Stimulated activated naive CD4-positive, alpha-beta T cell (primary cell): ENCODE measurements around the gene SMIM21.
A peak's percentile ranks its signal among the peaks of the same experiment; 100 is the strongest.

Experiments used
- DNase-seq, 6 experiments: peaks; one replicate each; lab custom pipeline; 2025; lab: John Stamatoyannopoulos, UW

The SMIM21 gene

DNA sequence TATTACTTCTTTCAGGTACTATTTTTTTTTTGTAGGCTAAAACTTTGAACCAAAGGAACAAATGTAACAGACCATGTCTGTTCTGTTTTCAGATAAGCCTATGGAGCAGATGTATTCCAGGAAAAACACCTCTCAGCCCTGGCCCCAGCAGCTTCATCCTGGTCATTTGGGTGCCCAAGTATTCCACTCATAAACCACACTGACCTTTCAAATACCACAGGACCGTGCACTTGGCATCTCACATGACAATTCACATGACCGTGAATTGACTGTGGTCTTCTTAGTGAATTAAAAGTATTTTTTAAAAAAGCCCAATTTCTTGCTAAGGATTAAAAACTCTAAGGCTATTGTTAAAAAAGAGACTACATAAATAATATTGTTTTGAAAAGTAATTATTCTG is 50.2 kb downstream of the SMIM21 start:
- no peak for DNase-seq

DNA sequence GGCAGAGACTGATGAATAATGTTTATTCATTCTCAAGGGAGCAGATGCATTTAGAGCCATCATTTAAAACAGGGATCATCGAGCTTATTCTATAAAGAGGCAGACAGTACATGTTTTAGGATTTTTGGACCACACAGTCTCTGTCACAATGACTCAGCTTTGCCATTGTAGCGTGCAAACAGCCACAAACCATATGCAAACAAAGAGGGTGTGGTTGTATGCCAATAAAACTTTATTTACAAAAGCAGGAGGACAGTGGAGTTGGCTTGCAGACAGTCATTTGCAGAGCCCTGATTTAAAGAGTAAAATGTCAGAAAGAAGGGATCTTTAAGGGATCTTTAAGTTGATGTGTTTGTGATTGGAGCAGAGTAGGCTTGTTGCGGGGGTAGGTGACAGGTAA is 51.5 kb downstream of the SMIM21 start:
- no peak for DNase-seq

DNA sequence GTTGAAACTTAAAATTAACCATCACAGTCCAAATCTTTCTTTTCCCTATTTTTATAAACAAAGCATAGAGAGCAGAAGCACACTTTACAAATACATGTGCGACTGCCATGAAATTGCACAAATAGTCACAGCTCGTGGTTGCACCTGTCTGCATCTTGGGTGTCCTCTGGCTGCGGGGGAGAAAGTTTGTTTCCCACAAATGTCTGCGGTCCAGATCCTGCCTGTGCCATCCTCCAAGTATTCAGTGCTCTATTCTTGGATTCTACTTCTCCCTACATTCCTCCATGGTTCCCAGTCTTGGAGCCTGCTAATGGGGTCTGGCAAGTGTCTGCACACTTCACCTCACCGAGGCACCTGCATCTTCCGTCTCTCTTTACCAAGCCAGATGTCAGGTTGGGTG is 52.2 kb downstream of the SMIM21 start:
- DNase-seq, result no peak

DNA sequence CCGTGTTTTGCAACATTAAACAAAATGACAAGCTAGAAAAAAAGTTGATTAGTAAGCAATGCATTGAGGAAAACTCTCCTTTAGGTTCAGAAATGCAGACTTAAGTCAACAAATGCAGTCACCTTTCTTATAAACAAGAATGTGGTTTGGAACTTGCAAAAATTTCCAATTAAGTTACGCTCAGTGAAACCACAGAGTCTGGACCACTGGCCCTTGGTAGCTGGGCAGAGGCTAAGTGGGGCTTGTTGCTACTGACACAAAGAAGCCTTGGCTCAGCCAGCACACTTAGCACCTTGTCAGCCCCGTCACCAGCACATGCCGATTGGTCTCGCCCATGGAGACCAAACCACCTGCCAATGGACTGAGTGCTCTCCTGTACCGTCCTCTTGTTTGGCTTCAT is 53.0 kb downstream of the SMIM21 start:
- DNase-seq, result no peak

DNA sequence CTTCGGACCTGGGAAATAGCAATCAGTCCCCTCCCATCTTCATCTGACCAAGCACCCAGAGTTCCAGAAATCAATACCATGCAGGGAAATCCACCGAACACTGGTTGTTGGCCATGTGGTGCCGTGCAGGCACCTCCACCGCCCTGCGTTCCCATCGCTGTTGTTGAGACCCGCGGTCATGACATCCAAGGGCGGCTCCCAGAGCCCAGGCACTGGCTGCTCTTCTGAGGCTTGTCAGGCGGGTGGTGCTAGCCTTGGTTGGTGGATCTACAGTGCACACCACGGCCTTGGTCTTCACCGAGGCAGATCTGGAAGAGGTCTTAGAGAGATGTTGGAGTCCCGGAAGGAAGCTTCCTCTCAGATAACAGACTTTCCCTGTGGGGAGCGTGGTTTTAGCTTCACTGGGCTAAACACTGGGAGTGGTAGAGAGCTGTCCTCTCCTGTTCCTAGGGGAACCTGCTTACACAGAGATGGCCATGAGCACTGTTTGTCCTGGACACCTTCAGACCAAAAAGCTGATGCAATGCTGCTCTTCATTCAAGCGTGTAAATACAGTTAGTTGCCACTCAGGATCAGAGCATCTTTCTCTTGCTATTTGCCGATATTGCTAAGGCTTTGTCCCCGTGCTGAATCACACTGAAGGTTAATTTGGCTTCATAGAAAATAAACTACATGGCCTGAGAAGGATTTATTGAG is 58.3 kb downstream of the SMIM21 start:
- DNase-seq, result no peak

DNA sequence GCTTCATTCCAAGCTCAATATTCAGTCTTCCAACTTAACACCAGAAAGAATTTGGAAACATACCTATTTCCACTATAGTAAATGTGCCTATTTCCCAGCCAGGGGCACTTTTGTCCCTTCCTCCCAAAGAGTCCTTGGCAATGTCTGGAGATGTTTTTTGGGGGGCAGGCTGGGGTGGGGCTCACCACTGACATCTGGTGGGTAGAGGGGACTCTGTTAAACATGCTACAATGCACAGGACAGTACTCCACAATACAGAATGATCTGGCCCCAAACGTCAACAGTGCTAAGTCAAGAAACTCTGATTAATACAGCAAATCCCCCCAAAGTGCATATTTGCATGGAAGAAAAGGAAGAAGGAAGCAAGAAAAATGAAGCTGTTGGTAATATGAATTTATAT is 61.7 kb downstream of the SMIM21 start:
- peak in 1 of 6 experiments; percentile 3 for DNase-seq

DNA sequence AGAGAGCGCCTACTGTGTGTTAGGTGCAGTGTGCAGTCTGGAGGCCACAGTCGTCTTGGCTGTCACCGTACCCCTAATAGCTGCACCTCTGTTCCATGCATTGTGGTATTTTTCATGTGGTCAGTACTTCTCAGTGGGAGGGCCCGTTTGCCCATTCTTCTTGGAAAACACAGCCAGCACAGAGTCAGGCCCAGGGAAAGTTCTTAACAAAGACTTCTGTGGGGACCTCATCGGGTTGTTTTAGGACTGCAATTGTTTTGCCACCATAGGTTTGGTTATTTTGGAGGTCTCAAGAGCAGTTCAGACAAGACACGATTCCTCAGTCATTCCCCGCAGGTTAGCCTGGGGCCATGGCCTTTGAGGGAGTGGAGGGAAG is 62.3 kb downstream of the SMIM21 start:
- DNase-seq, result no peak

DNA sequence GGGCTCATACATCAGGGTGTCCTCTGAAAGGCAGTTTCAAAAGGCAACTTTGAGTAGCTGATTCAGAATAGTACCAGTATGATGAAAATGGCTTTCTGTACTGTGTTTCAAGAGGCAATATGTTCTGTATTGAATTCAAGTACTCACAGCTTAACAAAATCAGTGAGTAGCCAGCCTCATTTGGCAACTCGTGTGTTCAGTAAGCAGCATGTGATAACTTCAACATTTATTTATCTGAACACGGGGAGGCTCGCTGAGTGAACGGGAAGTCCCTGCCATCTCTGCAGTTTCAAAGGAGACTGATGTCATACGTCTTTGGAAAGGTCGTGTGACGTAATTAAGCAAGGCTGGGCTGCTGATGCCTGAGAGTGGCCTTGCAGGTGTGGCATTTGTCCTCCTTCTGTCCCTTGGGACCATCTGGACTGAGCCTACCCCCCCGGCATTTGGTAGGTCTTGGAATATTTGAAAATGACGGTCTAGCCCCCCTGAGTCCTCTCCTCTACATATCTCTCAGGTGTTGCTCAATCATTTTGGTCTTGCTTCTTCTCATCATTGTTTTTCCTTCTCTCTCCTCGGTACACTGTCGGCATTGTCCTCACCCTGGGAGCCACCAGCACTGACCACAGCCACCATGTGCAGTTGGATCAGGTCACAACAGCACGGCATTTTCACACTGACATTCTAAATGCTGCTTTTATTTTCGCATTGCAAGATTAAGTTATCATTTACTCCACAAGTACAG is 62.8 kb downstream of the SMIM21 start:
- no peak for DNase-seq

DNA sequence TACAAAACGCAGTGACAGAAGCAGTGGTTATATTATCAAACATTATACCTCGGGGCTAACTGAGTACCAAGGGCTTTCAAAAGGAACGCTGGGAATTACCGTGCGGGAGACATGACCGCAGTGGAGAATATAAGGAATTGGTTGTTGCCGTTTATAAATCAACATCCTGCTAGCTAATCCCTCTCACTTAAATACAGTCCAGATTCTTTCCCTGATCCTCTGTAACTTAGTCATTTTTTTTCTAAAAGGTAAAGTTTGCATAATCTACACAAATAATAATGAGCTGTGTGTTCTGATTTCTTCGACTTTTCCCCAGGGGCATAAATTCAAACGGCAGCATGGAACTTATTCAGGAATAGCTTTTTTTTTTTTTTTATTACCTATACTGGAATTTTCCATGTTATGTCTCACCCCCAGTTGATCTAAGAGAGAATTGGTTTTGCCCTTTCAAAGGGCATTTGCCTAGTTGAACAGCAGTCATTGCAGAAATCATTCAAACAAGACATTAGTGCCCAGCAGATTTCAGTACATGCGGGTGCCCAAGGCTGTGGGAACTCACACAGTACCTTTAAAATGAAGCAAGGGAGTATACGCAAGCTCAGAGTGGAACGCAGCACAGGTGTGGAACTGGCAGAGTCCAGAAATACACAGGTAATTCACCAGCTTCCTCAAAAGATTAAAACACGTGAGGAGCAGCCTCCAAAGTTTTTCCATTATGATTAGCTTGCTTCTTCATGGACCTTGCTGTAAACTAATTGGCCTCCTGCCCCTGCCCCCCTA is 63.9 kb downstream of the SMIM21 start:
- no peak for DNase-seq

DNA sequence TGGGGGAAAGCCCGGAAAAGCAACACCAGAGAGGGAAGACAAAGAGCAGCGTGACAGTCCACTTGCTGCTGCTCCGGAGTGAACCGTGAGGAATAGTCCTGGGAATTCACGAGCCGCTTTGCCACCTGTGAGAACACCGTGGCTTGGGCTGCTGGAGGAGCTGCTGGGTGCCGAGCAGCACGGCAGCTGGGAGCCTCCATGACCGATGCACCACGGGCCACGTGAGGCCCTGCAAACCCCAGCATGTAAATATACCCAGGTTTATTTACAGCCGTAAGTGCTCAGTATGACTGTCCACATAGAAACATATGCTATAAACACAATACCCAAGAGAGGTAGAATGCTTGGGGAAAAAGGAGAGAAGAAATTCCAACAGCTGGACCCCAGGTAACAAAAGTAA is 65.1 kb downstream of the SMIM21 start:
- no peak for DNase-seq

DNA sequence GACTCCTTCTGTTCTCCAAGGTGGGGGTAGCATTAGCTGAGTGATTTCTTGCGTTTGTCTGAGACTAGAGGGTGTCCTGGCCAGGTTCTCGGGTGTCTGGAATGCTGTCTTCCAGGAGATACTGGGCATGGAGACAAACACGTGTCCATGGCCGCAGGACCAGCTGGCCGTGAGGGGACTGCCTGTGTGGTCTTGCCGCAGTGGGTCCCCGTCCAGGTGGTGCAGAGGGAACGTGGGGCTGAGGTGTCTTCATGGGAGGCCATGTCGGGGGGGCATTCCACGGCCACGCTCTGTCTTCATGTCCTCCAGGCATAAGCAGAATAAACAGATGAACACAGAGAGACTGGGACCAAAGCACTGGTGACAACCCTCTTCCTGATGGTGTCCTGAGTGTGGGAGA is 66.6 kb downstream of the SMIM21 start:
- no peak for DNase-seq

DNA sequence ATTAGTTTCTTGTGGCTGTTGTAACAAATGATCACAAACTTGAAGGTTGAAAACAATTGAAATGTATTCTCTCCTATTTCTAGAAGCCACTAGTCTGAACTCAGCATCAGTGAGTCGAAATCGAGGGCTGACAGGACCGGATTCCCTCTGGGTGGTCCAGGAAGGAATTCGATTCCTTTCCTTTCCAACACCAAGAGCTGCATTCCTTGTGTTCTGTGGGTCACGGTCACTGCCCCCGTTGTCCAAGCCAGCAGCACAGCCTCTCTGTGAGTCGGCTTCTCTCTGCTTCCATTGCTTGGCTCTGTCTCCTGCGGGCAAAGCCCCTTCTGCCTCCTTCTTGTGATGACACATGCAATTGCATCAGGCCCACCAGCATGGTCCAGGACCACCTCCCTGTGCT is 67.3 kb downstream of the SMIM21 start:
- DNase-seq, result no peak
